HG03469 (cell line): ENCODE data around the gene TMEM14A.
"Not testable (repeated sequence)": the region's sequence is repeated elsewhere in the genome, so short reads cannot be mapped to it uniquely, and the experiment has no call there.

Experiments used
- ATAC-seq: cut with Tn5 transposase; IDR thresholded peaks from one replicate; pipeline ENCODE4 v1.9.1; 2021; ENCODE audit warnings: mild to moderate bottlenecking, moderate library complexity, moderate number of reproducible peaks; ENCODE audit not compliant: unreplicated experiment

TMEM14A gene

DNA sequence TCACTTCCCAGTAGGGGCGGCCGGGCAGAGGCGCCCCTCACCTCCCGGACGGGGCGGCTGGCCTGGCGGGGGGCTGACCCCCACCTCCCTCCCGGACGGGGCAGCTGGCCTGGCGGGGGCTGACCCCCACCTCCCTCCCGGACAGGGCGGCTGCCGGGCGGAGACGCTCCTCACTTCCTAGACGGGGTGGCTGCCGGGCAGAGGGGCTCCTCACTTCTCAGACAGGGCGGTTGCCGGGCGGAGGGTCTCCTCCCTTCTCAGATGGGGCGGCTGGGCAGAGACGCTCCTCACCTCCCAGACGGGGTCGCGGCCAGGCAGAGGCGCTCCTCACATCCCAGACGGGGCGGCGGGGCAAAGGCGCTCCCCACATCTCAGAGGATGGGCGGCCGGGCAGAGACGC lies 15.0 kb upstream of the TMEM14A start:
- not testable (repeated sequence) for ATAC-seq

DNA sequence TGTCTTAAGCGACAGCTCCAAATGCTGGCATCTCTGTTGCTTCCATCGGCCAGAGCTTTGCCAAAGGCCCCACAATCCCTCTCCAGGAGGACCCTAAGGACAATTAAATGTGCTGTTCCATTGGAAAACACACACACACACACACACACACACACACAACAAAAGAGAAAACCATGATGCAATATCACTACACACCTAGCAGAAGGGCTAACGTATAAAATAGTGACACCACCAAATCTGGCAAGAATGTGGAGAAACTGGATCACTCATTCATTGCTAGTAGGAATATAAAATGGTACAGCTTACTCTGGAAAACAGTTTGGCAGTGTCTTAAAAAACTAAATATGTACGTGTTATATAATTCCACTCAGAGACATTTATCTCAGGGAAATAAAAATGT lies 13.0 kb upstream of the TMEM14A start:
- ATAC-seq = no peak

DNA sequence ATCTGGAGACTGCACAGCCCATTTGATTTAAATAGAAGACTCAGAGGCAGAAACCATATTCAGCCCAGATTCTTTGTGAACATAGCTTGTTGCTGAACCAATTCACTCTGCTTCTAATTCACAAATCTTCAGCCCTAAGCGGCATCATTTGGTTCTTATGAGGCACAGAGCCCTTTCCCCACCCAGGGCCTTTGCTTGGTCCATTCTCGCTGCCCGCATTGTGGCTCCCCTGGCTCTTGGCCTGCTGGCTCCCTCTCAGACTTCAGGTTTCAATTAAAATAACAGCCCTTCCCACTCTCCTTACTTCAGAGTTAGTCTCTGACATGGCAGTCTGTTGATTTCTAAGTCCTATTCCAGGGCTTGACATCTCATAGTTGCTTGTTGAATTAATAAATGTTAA lies 9.4 kb upstream of the TMEM14A start:
- no peak for ATAC-seq

DNA sequence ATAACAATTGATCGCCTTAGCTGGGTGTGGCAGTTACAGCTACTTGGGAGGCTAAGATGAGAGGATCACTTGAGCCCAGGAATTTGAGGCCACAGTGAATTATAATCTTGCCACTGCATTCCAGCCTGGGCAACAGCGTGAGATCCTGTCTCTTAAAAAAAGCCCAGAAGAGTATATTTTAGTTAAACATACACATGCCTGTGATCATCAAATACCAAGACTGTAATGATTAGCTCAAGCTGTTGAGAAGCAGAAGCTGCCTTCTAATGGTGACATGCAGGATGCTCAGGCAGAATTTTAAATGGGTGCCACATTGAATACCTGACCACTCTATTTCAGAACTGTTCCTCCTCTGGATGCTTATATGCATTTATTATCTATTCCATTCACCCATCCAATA lies 8.9 kb upstream of the TMEM14A start:
- no peak for ATAC-seq

DNA sequence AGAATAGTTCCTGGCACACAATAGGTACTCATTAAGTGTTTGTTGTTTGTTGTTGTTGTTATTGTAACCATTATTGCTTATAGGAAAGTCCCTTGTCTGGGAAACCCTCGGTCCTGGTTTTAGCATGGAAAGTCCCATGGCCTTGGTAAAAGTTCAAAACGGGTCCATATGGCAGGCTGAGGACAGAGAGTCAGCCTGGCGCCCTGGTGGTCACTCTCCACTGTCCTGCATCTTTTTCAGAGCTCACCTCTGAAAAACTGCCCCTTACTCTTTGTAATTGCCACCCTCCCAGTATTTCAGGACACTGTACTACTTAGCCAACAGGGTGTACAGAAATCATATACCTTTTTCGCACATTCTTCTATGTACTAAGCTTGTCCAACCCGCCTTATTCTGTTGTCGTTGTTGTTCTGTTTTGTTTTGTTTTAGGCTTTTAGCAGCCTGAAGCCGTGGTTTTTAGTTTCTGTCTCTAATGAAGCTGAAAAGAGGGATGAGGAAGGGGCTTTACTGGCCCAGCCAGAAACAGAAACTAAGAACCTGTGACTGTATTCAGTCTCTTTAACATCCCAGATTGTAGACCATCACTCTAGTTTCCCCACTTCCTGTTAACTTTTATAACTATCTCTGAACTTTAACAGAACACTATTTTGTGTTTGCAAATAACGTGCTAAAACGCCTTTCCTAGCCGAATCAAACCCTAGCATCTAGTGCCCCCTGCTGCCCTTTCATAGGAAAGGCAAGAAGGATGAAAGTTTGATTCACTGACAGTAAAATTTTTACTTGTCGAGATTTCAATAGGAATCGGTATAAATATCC lies 7.6 kb upstream of the TMEM14A start:
- ATAC-seq = no peak

DNA sequence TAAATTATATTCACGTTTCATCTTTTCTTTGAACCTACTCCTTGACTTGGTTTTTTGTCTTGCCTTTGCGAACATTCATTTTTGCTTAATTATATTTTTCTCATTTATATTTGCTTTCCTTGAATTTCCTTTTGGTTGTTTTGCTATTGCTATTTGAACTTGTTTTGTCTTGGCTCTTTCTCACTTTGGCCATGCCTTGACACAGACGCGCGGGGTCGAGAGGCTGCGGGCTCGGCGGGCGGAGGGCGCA lies 7.1 kb upstream of the TMEM14A start:
- ATAC-seq = no peak

DNA sequence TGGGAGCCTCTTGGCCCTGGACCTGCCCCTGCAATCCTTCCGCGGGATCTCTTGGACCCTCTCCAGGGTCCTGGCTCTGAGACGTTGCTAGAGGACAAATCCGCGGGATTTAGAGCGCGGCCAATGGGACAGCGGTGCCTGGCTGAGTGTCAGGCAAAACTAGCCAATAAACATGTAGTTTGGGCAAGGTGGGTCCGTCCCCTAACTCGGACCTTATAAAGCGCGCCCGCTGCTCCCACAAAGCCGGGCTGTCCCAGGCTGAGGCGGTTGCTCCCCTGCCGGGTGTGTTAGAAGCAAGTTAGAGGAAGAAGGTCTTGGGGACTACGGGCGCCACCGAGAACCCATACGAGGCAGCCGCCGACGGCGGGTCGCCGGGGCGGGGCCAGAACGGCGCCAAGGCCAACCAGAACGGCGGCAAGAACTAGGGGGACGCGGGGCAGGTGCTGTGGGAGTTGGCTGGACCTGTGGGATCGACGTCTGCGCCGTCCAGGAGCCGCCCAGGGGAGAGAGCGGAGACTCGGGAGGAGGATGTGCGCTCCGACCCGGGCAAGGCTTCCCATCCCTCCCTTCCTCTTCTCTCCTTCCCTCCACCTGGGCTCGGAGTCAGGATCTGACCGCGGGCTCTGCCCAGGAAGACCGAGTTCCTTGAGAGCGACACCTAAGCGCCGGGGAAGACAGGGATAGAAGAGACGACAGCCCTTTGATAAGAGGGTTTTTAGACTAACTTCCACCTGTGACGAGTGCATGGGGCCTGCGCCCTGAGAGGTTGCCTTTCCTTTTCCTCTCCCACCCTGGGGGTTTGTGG lies 6.5 kb upstream of the TMEM14A start:
- peak; percentile 87 for ATAC-seq

DNA sequence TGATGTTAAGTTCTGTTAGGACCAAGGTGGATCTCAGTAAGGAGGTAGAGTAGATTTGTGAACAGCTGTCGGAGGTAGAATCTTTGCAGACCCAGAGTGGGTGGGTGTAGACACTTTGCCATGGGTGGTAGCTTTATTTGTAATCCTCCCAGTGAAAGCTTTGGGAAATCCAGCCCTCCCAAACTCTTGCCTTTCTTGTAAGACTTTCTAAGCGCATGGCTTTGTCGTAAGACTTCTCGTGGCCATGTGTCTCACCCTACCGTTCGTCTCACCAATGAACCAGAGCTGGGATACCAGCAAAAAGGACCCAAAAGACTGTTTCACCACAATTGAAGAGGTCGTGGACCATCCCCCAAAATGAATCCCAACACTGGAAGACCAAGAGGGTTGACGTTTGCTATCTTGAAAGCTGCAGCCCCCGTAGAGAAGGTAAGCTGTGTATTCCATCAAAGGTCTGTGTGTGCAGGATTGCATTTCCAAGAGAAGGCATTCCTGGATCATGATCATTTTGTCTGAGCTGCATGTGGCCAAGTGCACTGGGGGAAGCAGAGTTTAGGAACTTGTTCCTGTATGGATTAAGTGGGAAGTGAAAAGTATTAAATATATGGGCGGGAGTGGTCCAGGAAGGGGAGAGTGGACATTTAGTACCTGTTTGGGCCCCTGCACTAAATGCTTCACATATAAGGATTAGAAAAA lies 5.8 kb upstream of the TMEM14A start:
- ATAC-seq = no peak

DNA sequence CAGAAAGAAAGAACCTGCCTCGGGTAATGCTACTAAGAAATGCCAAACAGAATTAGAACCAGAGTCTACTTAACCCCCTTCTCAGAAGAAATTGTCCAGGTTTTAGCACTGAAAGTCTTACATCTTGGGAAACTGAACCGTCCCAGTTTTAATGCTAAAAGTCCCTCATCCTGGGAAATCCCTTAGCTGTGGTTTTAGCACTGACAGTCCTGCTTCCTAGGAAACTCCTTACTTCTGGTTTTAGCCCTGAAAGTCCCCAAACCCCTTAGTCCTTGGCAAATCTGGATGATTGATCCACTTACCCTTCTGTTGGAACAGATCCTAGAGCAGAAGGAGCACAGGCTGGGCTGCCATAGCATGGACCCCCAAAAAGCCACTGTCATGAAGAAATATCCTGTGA lies 4.8 kb upstream of the TMEM14A start:
- no peak for ATAC-seq

DNA sequence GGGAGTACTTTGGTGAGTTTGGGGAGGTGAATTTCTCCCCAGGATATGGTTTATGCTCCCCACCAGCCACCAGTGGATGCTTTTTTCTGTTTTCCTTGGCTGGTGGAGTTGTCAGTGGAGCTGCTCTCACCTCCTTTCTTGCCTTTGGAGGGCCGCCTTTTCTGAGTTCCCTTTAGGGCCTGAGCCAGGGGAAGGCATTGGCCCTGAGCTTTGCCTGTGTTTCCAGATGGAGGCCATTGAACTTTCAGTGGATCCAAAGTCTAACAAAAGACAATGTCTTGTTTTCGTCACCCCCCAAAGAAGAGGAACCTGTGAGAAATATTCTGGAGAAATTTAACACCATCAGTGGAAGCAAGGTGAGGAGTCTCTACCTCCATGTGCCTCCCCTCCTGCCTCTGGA lies 4.4 kb upstream of the TMEM14A start:
- no peak for ATAC-seq

DNA sequence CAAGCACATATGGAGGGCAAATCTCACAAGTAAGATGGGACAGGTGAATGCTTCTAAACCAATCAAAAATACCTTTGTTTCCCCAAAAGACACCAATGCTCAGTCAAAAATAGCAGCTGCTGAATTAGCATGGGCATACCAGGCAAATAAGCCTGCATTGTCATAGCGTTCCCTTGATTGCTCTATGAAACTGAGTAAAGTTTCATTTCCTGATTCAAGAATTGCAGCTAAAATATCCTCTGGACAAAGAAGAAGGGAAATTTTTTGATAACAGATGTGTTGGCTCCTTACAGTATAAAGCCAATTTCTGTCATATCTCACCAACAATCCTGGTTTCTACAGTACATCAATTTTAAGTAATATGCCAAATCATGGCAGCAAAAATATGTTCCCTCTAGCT lies 3.3 kb upstream of the TMEM14A start:
- ATAC-seq = no peak

DNA sequence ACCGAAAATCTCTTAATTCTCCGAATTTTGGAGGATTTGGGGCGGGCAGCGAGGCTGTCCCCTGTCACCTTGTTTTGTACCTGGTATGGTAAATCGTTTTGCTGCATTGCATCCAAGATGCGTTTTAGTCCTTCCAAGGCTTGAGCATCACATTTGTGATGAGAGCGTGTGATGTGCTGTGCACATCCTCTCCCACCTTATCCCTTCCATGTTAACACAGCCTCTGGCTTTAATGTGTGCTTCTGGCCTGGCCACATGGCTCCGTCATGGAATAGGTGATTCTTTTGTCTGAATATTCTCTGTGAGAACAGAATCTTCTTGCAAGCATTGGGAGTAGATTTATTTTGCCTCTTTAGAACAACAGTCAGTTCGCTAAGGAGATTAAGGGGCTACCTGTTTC lies 763 bp downstream of the TMEM14A start:
- no peak for ATAC-seq

DNA sequence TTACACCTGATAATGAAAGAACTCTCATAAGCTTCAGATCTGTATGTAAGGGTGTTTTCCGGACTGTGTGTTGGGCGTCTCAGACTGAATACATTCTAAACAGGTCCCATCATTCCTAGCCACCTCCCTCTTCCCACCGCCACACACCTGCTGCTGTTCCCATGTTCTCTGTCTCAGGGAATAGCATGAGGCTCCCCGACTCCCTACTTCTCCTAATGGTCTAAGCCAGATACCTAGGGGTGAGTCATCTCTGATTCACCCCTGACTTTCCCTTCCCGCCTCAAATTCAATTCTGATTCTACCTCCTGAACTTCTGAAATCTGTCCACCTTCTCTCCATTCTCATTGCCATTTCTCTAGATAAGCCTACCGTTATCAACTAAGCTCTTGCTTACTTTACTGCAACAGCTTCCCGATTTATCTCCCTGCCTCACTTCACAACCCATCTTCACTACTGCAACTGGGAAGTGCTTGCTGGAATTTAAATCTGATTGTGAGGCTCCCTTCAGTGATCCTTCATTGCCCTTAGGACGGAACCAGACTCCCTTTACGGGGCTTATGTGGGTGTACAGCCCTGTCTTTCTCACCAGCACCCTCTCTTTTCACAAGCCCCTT lies 1.6 kb downstream of the TMEM14A start:
- ATAC-seq = no peak

DNA sequence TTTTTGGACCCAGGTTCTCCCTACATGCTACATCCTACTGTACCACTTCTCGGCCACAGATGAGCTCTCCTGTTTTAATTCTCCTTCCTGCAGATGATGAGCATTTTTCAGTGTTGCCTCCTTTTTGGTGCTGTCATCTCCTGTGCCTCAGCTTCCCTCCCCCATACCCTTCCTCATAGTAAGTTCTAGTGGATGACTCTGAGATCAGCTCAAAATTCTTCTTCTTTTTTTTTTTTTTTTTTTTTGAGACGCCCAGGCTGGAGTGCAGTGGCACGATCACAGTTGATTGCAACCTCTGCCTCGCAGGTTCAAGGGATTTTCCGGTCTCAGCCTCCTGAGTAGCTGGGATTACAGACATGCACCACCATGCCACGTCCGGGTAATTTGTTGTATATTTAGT lies 3.8 kb downstream of the TMEM14A start:
- no peak for ATAC-seq

DNA sequence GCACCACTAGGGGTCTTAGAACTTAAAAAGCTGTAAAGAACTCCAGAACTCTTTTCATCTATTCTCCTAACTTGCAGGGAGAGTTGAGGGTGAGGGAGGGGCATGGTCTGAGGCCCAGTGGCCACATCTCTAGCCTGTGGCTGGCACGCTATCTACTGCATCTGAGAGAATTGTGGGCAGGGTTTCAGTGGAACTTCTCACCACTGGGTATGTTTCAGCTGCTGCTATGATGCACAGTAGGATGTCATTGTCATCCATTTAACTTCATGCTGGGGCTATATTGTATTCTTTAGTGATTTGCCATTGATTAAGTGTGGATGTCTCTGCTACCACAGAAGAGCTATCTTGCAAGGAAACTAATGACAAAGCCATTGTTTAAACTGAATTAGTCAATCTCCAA lies 4.5 kb downstream of the TMEM14A start:
- no peak for ATAC-seq

DNA sequence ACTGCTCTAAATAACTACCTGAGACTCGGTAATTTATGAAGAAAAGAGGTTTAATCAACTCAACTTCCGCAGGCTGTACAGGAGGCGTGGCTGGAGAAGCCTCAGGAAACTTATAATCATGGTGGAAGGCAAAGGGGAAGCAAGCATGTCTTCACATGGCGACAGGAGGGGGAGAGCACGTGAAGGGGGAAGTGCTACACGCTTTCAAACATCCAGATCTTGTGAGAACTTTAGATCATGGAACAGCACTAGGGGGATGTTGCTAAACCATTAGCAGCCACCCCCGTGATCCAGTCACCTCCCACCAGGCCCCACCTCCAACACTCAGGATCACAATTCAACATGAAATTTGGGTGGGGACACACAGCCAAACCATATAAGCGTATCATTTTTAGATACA lies 5.7 kb downstream of the TMEM14A start:
- not testable (repeated sequence) for ATAC-seq

DNA sequence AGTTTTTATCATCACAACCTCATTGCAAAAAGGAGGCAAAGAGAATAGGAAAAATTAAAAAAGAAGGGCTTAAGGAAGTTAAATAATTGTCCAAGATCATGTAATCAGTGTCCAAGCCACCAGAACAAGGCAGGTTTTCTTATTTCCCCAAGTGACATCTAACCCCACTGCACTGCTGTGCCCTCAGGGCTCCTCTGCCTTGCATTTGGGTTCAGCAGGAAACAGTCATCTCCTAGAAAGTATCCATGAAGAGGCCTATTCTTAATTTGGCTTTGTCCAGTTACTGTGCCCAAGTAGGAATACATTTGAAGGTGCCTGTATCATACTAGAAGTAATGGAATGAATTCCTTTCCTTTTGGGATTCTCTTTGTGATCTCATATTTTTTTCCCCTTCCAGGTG lies 10.5 kb downstream of the TMEM14A start:
- no peak for ATAC-seq

DNA sequence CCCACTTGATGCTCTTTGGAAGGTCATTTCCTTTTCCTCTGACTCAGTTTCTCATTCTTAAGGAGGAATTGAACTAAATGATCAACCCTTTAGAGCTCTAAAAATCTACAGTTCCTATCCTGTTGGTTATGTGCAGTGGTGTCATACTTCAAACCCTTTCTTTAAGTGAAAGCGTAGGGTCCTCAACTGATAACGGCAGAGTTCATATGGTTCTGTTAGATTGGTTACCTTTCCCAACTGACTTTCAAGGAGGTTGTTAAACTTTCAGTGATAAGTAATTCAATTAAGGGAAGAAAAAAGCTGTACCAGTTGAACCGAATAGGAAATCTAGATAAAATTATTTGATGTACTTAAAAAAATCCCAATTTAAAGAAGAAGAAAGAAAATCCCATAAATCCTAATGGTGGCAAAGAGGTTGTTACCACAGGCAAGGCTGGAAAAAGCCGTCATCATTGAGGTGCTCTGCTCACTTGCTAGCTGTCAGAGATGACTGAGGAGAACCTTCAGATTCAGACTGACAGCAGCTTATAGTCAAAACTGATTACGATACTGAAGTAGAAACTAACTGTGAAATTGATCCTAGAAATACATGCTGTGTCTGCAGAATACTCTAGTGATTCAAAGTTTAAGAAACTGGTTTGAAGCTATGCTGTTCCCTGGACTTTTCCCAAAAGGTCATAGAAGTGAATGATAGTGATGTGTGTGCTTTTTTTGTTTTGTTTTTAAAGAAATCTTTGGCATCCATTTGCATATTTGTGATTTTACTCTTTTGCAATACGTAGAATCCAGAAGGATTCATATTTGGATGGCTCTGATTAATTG lies 16.2 kb downstream of the TMEM14A start:
- no peak for ATAC-seq

DNA sequence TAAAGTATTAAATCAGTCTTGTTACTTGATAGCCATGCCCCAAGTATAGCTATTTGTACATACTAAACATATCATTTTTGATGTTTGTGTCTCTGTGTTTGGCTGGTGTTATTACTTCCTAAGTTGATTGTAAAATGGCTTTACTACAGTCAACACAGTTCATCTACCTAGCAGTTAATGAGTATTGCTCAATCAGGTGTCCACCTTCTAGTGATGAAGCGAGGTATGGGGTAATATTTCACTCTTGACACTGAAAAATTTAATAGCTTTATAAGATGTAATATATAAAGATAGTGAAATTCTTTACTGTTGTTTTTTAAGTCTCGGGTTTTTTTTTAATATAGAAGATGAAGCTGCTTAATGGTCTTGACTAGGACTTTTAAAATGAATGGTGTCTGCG lies 18.9 kb downstream of the TMEM14A start:
- ATAC-seq = no peak

DNA sequence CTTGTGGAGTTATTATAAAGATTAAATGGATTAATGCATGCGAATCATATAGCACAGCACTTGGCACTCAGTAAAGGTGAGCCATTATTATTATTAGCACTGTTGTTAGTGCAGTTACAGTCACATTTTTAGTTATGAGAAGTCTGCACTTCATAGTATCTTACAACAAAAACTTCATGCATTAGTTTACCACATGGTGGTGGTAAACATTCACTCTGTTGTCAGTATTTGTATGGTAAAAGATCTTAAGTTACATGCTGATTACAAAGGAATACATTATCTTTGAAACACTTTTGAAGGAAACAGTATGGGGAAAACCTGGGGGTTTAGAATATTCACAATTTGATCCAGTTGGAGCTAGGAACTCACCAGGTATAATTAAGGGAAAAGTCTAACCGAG lies 20.8 kb downstream of the TMEM14A start:
- no peak for ATAC-seq

DNA sequence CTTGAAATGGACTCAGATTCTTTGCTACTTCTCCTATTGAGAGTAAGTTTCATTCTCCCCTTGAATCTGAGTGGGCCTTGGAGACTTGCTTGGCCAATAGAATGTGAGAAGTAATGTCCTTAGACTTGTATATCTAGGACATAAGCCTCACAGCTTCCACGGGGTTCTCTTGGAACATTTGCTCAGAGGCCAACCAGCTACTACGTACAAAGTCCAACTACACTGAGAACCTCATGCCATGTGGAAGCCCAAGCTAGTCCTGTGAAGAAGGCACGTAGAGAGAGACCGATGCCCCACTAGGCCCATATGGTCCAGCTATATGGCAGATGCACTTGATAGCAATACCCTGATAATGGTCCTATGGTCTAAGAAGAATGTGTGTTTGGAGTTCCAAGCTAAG lies 22.9 kb downstream of the TMEM14A start:
- no peak for ATAC-seq
